ENCODE data around the gene TAF12. TPM values are rescaled to one million over a fixed set of nuclear protein-coding genes. Genes with fewer than 3 reads are reported as not detected.

TAF12 gene
- polyA plus RNA-seq, 1 of the 3 experiments (the other 2 are of a cell fraction) = 34.9 TPM

GRCh38 chr1:28580722-28581530 is 61.9 kb downstream of the TAF12 start:
- ChIA-PET POLR2A (interaction anchor here (0.5 to 3.6 kb wide), 48 partner anchors 10 to 601 kb away, joined by 3 to 59 read pairs (median 4); partner anchors contain the start of genes ATP5IF1, GMEB1, MED18 and PHACTR4), CTCF (interaction anchor here (0.6 to 2.4 kb wide), 21 partner anchors 10 to 723 kb away, joined by 3 to 24 read pairs (median 4); no protein-coding TSS in a partner anchor)
- DNase-seq = peak; percentile 73
- TF ChIP-seq FOSL2 (IDR thresholded peaks at IDR 0.05; ENCODE audit: borderline replicate concordance, low read depth) (no peak), FOXM1 (IDR thresholded peaks at IDR 0.05; ENCODE audit: low read depth) (no peak), YY1 (IDR thresholded peaks at IDR 0.05; ENCODE audit: low read depth) (no peak), RAD21 (IDR thresholded peaks at IDR 0.05; ENCODE audit: low read length) (peak; percentile 41), MEF2A (IDR thresholded peaks at IDR 0.05; ENCODE audit: borderline replicate concordance, low read depth) (no peak), EP300 (IDR thresholded peaks at IDR 0.05; ENCODE audit: borderline replicate concordance in 1 of 2, low read depth in 1 of 2, low read length in 1 of 2) (no peak), GABPA (IDR thresholded peaks at IDR 0.05; ENCODE audit: low read depth) (no peak), GATA2 (CRISPR knock-in tag; IDR thresholded peaks at IDR 0.05) (no peak), TCF12 (IDR thresholded peaks at IDR 0.05) (no peak), USF1 (IDR thresholded peaks at IDR 0.05; ENCODE audit: borderline replicate concordance, low read depth) (no peak), POLR2AphosphoS5 (IDR thresholded peaks at IDR 0.05; ENCODE audit: low read depth, low read length) (no peak), FOXJ3 (CRISPR knock-in tag; IDR thresholded peaks at IDR 0.05) (no peak), RFX5 (IDR thresholded peaks at IDR 0.05; ENCODE audit: low read length) (no peak)
- TF ChIP-seq, protein P1, sequence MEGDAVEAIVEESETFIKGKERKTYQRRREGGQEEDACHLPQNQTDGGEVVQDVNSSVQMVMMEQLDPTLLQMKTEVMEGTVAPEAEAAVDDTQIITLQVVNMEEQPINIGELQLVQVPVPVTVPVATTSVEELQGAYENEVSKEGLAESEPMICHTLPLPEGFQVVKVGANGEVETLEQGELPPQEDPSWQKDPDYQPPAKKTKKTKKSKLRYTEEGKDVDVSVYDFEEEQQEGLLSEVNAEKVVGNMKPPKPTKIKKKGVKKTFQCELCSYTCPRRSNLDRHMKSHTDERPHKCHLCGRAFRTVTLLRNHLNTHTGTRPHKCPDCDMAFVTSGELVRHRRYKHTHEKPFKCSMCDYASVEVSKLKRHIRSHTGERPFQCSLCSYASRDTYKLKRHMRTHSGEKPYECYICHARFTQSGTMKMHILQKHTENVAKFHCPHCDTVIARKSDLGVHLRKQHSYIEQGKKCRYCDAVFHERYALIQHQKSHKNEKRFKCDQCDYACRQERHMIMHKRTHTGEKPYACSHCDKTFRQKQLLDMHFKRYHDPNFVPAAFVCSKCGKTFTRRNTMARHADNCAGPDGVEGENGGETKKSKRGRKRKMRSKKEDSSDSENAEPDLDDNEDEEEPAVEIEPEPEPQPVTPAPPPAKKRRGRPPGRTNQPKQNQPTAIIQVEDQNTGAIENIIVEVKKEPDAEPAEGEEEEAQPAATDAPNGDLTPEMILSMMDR (IDR thresholded peaks at IDR 0.05) = peak; percentile 42
- TF ChIP-seq, protein P2, sequence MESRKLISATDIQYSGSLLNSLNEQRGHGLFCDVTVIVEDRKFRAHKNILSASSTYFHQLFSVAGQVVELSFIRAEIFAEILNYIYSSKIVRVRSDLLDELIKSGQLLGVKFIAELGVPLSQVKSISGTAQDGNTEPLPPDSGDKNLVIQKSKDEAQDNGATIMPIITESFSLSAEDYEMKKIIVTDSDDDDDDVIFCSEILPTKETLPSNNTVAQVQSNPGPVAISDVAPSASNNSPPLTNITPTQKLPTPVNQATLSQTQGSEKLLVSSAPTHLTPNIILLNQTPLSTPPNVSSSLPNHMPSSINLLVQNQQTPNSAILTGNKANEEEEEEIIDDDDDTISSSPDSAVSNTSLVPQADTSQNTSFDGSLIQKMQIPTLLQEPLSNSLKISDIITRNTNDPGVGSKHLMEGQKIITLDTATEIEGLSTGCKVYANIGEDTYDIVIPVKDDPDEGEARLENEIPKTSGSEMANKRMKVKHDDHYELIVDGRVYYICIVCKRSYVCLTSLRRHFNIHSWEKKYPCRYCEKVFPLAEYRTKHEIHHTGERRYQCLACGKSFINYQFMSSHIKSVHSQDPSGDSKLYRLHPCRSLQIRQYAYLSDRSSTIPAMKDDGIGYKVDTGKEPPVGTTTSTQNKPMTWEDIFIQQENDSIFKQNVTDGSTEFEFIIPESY (IDR thresholded peaks at IDR 0.05; ENCODE audit: borderline replicate concordance, low read depth) = no peak
- Histone ChIP-seq H3K27ac (ENCODE audit: low read depth in 2 of 2, low read length in 1 of 2) (peak overlapping the region; percentile 65 to 75; a peak in 3 of 4 replicates), H3F3A (replicated peaks; ENCODE audit: insufficient read depth) (peaks cover 47% of the 10 kb centered on the region), H3K4me2 (peak overlapping the region; percentile 100), H4K20me1 (ENCODE audit: insufficient read depth) (peaks cover 31% of the 10 kb centered on the region), H3K9ac (peak overlapping the region; percentile 95), H3K79me2 (ENCODE audit: insufficient read depth) (peaks cover 30% of the 10 kb centered on the region), H3K9me3 (no peaks in the 10 kb centered on the region), H3K36me3 (replicated peaks in 1 of 2; ENCODE audit: control insufficient read depth in 1 of 2, insufficient read depth in 2 of 2, low read length in 1 of 2) (peaks cover 27 to 45% of the 10 kb centered on the region in 2 experiments), H2AFZ (ENCODE audit: low read depth) (no peak overlapping the region), H3K27me3 (ENCODE audit: insufficient read depth) (no peaks in the 10 kb centered on the region), H3K4me1 (ENCODE audit: control insufficient read depth in 1 of 2, insufficient read depth in 2 of 2, low read depth in 1 of 2, low read length in 1 of 2) (peaks cover 11 to 13% of the 10 kb centered on the region in 2 experiments; a peak in 3 of 4 replicates), H3K4me3 (ENCODE audit: low read depth in 2 of 2, low read length in 1 of 2) (peak overlapping the region; percentile 77 to 100), H3K9me2 (no peaks in the 10 kb centered on the region)
- WGBS (ENCODE audit: low lambda C conversion rate) = under 1% methylated on average over 19 of the region's 26 CpGs

Data from SK-N-SH (cell line).